NCI-H748 treated with DMSO at 0.1 percent for 48 hours (cell line): ENCODE data around the gene TMEM41B.
"Not testable (repeated sequence)": the region's sequence is repeated elsewhere in the genome, so short reads cannot be mapped to it uniquely, and the experiment has no call there.

Source experiments
- DNase-seq: peaks from one replicate; lab custom pipeline; 2025; lab: John Stamatoyannopoulos, UW

TMEM41B gene

DNA sequence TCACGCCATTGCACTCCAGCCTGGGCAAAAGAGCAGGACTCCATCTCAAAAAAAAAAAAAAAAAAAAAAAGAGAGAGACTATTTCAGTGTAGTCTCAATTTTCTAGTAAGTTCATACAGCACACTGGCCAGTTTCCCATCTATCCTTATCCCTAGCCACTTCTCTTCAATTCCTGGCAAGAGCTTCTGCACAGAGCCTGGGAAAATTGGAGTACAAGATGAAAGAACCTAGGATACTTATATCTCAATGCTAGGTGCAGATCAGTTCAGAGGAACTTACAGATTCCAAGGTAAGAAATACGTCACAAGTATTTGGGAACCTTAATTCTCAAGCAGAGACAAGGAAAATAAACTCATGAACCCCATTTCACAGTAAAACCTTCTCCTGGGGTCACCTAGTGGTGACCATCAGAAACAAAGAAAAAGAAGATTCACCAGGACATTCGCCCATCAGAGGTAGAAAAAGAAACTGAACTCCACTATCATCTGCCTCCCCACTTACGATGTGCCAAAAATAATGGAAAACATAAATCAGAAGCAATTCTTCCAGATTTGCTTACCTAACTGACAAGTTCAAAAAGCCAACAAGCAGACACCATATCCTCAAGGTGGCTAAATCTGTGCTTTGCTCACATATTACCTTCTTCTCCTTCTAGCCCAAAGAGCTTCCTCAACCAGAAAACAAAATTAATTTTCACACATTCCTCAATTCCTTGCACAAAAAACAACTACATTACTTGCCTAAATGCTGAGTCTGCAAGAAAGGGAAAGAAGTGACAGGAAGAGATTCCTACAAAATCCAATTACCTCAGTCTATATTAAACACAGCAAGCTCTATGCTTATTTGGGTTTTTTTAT is 54.2 kb downstream of the TMEM41B start:
- no peak for DNase-seq

DNA sequence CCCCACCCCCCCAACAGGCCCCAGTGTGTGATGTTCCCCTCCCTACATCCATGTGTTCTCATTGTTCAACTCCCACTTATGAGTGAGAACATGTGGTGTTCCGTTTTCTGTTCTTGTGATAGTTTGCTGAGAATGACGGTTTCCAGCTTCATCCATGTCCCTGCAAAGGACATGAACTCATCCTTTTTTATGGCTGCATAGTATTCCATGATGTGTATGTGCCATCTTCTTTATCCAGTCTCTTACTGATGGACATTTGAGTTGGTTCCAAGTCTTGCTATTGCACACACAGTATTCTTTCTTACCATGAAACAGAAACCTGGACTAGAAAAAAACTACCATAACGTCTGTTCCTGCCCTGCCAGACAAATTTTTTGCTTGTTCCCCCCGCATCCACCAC is 56.1 kb downstream of the TMEM41B start:
- not testable (repeated sequence) for DNase-seq

DNA sequence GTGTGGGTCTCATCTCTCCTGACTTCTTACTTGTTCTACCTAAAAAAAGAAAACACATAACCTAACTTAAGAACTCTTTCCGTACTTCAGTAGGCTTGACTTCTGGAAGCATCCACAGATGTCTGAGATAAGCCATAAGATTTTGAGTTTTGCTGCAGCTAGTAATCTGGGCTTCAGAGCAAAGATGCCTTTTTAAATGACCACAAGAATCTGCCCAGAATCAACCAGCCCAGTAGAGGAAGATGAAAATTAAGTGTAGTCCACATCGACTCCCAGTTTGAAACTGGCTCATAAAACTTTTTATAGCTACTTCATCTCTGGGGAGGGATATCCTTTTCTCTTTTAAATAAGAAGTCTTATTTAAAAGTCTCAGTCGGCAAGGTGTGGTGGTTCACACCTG is 60.0 kb downstream of the TMEM41B start:
- no peak for DNase-seq

DNA sequence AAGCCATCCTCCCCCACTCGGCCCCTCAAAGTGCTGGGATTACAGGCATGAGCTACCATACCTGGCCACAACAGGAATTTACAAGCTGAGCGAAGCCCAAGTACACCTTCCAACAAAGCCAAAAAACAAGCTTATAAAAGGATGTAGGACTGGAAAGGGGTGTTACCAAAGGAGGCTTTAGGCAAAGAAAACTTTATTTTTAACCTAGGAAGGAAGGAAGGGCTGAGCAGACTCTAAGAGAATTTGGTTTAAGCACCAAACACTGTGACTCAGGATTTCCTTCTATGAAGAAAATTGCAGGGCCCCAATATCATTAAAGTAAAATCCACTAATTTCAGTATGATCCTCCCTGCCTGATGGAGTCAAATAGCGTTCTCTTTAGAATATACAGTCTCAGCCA is 61.3 kb downstream of the TMEM41B start:
- DNase-seq, result no peak

DNA sequence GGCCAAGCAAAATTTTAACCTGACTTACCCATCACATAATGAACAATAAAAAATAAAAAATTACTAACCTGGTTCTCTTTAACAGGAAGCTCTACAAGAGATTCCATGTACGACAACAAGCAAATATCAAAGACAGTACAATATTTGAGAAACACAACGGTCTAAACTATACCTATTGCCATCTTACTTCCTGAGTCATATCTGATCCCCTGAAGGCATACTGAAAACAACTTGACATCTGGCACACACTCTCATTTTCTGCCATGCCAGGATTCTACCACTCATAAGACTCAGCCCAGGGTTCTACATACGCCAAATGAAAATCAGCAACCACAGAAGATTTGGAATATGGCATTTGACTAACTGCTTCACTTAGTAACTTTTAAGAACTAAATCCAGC is 63.1 kb downstream of the TMEM41B start:
- DNase-seq, result no peak

DNA sequence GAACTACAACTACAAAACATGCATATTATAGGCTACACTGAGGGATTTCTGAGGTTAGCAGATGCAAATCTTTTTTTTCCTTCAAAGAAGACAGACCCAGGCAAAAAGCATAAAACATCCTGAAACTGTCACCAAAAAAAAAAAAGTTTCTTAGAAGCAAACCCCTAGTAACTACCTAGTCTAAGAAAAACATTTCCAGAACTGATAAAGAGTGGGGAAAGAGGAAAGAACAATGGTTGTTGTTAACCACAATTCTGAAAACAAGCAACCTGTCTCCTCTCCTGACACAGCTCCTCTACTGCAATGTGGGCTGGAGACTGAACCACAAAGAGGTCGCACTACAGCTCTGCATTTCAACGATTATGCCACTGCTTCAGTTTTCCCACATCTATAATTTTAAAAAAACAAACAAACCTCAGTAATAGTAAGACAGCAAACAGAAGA is 64.2 kb downstream of the TMEM41B start:
- no peak for DNase-seq

DNA sequence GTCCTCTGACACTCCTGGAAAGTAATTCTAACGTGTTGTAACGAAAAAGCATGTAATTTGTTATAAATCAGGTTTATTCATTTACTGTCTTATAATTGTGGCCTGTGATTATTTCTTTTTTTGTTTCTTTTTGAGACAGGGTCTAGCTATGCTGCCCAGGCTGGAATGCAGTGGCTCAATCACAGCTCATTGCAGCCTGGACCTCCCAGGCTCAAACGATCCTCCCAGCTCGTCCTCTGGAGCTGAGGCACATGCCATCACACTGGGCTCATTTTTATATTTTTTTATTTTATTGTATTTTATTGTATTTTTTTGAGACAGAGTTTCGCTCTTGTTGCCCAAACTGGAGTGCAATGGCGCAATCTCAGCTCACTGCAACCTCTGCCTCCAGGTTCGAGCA is 65.1 kb downstream of the TMEM41B start:
- DNase-seq, result no peak

DNA sequence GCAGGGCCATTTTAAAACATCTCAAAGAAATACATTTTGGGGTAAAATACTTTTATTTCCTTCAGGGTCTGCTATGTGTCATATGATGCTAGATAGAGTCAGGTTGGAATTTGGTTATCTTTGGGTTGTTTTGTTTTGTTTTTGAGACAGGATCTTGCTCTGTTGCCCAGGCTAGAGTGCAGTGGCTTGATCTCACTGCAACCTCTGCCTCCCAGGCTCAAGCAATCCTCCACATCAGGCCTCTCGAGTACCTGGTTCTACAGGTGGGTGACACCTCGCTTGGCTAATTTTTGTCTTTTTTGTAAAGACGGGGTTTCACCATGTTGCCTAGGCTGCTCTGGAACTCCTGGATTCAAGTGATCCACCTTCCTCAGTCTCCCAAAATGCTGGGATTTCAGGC is 66.5 kb downstream of the TMEM41B start:
- no peak for DNase-seq

DNA sequence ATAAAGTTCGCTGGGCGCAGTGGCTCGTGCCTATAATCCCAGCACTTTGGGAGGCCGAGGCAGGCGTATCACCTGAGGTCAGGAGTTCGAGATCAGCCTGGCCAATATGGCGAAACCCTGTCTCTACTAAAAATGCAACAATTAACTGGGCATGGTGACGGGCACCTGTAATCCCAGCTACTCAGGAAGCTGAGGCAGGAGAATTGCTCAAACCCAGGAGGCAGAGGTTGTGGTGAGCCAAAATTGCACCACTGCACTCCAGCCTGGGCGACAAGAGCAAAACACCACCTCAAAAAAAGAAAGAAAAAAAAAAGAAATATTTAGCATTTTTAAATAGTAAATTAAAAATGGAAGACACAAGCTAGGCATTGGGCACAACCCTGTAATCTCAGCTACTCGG is 78.2 kb downstream of the TMEM41B start:
- DNase-seq, result not testable (repeated sequence)

DNA sequence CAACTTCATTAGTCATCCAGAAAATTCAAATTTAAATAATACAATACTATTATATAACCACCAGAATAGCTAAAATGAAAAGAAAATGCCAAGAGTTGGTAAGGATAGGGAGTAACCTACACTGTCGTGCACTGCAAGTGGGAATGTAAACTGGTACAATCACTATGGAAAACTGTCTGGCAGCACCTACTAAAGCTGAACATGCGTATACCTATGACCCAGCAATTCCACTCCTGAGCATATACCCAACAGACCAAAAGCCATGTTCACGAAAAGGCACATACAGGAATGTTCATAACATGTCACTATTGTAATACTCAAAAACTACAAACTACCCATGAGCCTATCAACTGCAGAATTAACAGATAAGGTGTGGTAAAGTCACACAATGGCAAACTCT is 81.9 kb downstream of the TMEM41B start:
- DNase-seq, result no peak

DNA sequence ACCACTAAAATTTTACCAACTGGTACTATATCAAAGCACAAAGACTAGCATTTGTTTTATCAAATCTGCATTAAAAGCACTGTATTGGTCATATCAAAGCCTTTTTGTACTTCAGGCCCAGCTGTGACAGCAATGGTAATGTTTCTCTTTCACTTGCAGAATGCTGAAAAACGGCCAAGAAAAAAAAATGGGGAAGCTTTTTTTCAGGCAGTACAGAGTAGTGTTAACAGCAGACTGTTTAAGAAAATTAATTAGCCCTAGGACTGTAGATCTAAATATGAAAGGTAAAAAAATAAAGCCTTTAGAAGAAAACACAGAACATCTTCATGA is 82.6 kb downstream of the TMEM41B start:
- DNase-seq, result no peak
